Gastrocnemius medialis (tissue), 4 donors: ENCODE results near the gene EPX. TPM values are rescaled to one million over a fixed set of nuclear protein-coding genes. Genes with fewer than 3 reads are reported as not detected.
A peak's percentile ranks its signal among the peaks of the same experiment; 100 is the strongest.

ENCODE experiments used
- ATAC-seq, 2 donors: fragments of 150-250 bp; one replicate each; pipeline ENCODE4 v1.9.1; 2016
- DNase-seq, 2 donors: peaks; one replicate each; pipeline ENCODE4 v3.0.0-alpha.2; 2019
- H3K27ac ChIP-seq, 4 donors: fragments of 200-600 bp; sonication (generic); 1 replicate in 1 of 4; 2 replicates in 3 of 4; pipeline ENCODE4 v1.5.1; 2016 to 2018; ENCODE audit warnings: mild to moderate bottlenecking in 2 of 4, moderate library complexity in 1 of 4
- H3K27me3 ChIP-seq, 3 donors: fragments of 200-600 bp; sonication (generic) in 2 of 3; 1 replicate in 1 of 3; 2 replicates in 2 of 3; pipeline versions ENCODE4 v1.5.1 to v1.6.0; 2016 to 2019; ENCODE audit warnings: mild to moderate bottlenecking in 1 of 3, moderate library complexity in 1 of 3
- H3K36me3 ChIP-seq, 2 donors: fragments of 200-600 bp; sonication (generic) in 1 of 2; one replicate each; pipeline ENCODE4 v1.5.1; 2017 to 2018
- H3K4me1 ChIP-seq, 2 donors: fragments of 200-600 bp; sonication (generic) in 1 of 2; one replicate each; pipeline ENCODE4 v1.5.1; 2016 to 2017; ENCODE audit warnings: mild to moderate bottlenecking in 2 of 2
- H3K4me3 ChIP-seq, 4 donors: fragments of 200-600 bp; sonication (generic) in 3 of 4; 1 replicate in 1 of 4; 2 replicates in 3 of 4; pipeline ENCODE4 v1.5.1; 2016 to 2019; ENCODE audit warnings: mild to moderate bottlenecking in 2 of 4
- H3K9me3 ChIP-seq, 3 donors: fragments of 200-600 bp; sonication (generic) in 2 of 3; 1 replicate in 1 of 3; 2 replicates in 2 of 3; pipeline ENCODE4 v1.5.1; 2016 to 2019
- CTCF ChIP-seq, 5 experiments: fragments of 450-650 bp in 3 of 5; fragments of 200-600 bp in 2 of 5; sonication (generic) in 2 of 5; IDR thresholded peaks in 4 of 5; conservative IDR thresholded peaks in 1 of 5; 1 replicate in 4 of 5; 2 replicates in 1 of 5; pipeline ENCODE4 v1.5.1; 2016 to 2019; ENCODE audit warnings: antibody characterized with exemption in 5 of 5, mild to moderate bottlenecking in 3 of 5, moderate library complexity in 3 of 5
- POLR2A ChIP-seq, 2 donors: fragments of 450-650 bp; IDR thresholded peaks; one replicate each; pipeline ENCODE4 v1.6.1; 2017; ENCODE audit warnings: antibody characterized with exemption in 2 of 2, mild to moderate bottlenecking in 2 of 2, moderate library complexity in 2 of 2
- in situ Hi-C, 4 donors: fragments of 200-750 bp; cut with MboI; loops; one replicate each; pipeline versions ENCODE4 v1.15.0 to v1.8.0; 2017; ENCODE audit warnings: low sequenced_read_pairs in 4 of 4
- intact Hi-C: fragments of 100-400 bp; cut with DNase I; formaldehyde crosslinking; loops from one replicate; pipeline ENCODE4 v1.15.1; 2023; ENCODE audit warnings: low total_unique reads
- total RNA-seq, 4 donors: library from RNA; depleted of rRNA; stranded (reverse); fragments of >200 nt; gene quantifications; one replicate each; pipeline versions ENCODE4 v1.1.0 to v1.2.3, GENCODE V29; 2016

EPX gene
- total RNA-seq, 4 donors from 2014 or later: not detected

GRCh38 chr17:58172369-58173071, 20.0 kb upstream of the EPX start:
- H3K36me3 ChIP-seq: no peaks in the 10 kb centered on the region
- intact Hi-C loops: no loop called here
- no peak for ATAC-seq

GRCh38 chr17:58174871-58175270, 17.7 kb upstream of the EPX start:
- Histone ChIP-seq H3K36me3 (no peaks in the 10 kb centered on the region), H3K27me3 (no peaks in the 10 kb centered on the region), H3K27ac (no peak overlapping the region), H3K4me1 (no peaks in the 10 kb centered on the region), H3K9me3 (no peaks in the 10 kb centered on the region), H3K4me3 (no peak overlapping the region)
- ATAC-seq (no peak), DNase-seq (no peak)
- intact Hi-C loops: no loop called here
- in situ Hi-C loops: no loop called here
- no peak for TF ChIP-seq POLR2A (IDR thresholded peaks at IDR 0.05)
- no peak for TF ChIP-seq CTCF (IDR thresholded peaks at IDR 0.05 in 4 of 5, conservative IDR thresholded peaks at IDR 0.05 in 1 of 5)

More at GRCh38 chr17:58172369-58173071, 20.0 kb upstream of the EPX start:
- TF ChIP-seq POLR2A (IDR thresholded peaks at IDR 0.05) (no peak), CTCF (IDR thresholded peaks at IDR 0.05 in 4 of 5, conservative IDR thresholded peaks at IDR 0.05 in 1 of 5) (peak in 1 of 5 experiments; percentile 28)
- H3K9me3 ChIP-seq: no peaks in the 10 kb centered on the region
- H3K4me3 ChIP-seq: no peak overlapping the region
- no peak for DNase-seq
- peaks cover 0 to 5% (median 2%) of the 10 kb centered on the region in 3 donors for H3K27me3 ChIP-seq
- in situ Hi-C loops: no loop called here
- H3K4me1 ChIP-seq: no peaks in the 10 kb centered on the region
- no peak overlapping the region for H3K27ac ChIP-seq

GRCh38 chr17:58176200-58176599, 16.3 kb upstream of the EPX start:
- intact Hi-C loops: no loop called here
- Histone ChIP-seq H3K4me3 (no peak overlapping the region), H3K36me3 (no peaks in the 10 kb centered on the region), H3K9me3 (no peaks in the 10 kb centered on the region), H3K4me1 (no peaks in the 10 kb centered on the region), H3K27ac (no peak overlapping the region), H3K27me3 (no peaks in the 10 kb centered on the region)
- ATAC-seq (no peak), DNase-seq (no peak)
- in situ Hi-C loops: no loop called here
- TF ChIP-seq CTCF (IDR thresholded peaks at IDR 0.05 in 4 of 5, conservative IDR thresholded peaks at IDR 0.05 in 1 of 5): no peak
- TF ChIP-seq POLR2A (IDR thresholded peaks at IDR 0.05): no peak

GRCh38 chr17:58181796-58182195, 10.7 kb upstream of the EPX start:
- DNase-seq: no peak
- no peak for TF ChIP-seq CTCF (IDR thresholded peaks at IDR 0.05 in 4 of 5, conservative IDR thresholded peaks at IDR 0.05 in 1 of 5)
- TF ChIP-seq POLR2A (IDR thresholded peaks at IDR 0.05): no peak

GRCh38 chr17:58183514-58183913, 9.0 kb upstream of the EPX start:
- H3K4me3 ChIP-seq: no peak overlapping the region
- in situ Hi-C loops (no loop called here), intact Hi-C loops (no loop called here)
- H3K27ac ChIP-seq: no peak overlapping the region
- peaks cover 0 to under 1% (median 0%) of the 10 kb centered on the region in 3 donors for H3K27me3 ChIP-seq
- no peaks in the 10 kb centered on the region for H3K4me1 ChIP-seq
- no peaks in the 10 kb centered on the region for H3K9me3 ChIP-seq
- TF ChIP-seq CTCF (IDR thresholded peaks at IDR 0.05 in 4 of 5, conservative IDR thresholded peaks at IDR 0.05 in 1 of 5) (no peak), POLR2A (IDR thresholded peaks at IDR 0.05) (no peak)
- no peaks in the 10 kb centered on the region for H3K36me3 ChIP-seq
- DNase-seq (no peak), ATAC-seq (no peak)

More at GRCh38 chr17:58181796-58182195, 10.7 kb upstream of the EPX start:
- in situ Hi-C loops (no loop called here), intact Hi-C loops (no loop called here)
- Histone ChIP-seq H3K9me3 (no peaks in the 10 kb centered on the region), H3K4me3 (no peak overlapping the region), H3K36me3 (no peaks in the 10 kb centered on the region), H3K27me3 (no peaks in the 10 kb centered on the region), H3K27ac (no peak overlapping the region), H3K4me1 (no peaks in the 10 kb centered on the region)
- no peak for ATAC-seq
